ENCODE results near the gene ENAM.

The ENAM gene

GRCh38 chr4:70628444-70628843 lies at the start of gene ENAM:
TSS of gene ENAM (plus strand) at chr4:70628744. CDS start at chr4:70629501, 757 bp downstream.
- DNase-seq: no peak

DNA sequence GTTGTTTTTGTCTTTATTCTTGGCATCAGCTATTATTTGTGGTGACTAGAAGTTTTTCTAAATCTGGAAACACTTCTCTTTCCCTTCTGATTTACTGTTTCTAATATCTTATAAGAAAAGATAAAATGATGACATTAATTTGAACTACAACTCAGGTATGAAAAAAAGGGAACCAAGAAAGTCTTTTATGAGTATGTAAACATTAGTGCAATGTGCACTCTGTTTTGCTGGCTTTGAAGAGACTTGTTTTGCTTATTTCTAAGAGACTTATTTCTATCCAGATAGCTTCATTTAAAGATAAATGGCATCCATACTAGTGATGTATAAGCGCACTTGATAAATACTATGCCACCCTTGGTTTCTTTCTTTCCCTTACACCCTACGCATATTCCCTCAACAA lies 46.6 kb upstream of the ENAM start:
- no peak for DNase-seq

DNA sequence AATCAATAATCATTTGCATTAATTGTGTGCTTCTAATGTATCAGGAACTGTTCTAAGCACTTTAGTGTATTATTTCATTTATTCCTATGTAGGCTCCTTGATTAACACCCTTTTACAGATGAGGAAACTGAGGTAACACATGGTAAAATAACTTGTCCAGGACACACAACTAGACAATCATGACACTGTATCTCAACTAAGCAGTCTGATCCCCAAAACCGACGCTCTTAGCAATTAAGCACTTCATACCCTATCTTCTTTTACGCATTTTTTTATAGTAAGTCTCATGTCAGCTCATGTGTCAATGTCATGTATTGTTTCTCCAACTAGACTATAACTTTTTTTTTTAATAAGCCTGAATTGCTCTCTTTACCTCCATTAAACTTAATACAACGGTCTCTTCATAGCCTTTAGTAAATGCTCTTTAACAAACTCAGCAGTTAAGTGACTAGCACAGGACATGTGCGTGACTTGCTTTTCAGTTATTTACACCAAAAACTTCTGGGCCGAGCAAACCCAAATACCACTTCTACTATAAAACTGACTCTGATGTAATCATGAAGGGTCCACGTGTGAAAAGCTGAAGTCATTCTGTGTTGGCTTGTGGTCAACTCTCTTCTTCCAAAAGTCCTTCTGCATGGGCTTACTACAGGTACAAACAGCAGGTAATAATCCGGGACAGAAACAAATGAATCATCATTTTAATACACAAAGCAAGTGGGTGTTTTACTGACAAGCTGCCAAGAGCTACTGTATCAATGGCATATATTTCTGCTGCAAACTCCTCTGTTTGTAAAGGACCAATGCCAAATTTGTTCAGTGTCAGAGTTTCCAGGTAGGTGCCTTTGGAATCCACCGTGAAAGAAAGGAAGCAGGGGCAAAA lies 44.4 kb upstream of the ENAM start:
- peak; percentile 88 for DNase-seq

DNA sequence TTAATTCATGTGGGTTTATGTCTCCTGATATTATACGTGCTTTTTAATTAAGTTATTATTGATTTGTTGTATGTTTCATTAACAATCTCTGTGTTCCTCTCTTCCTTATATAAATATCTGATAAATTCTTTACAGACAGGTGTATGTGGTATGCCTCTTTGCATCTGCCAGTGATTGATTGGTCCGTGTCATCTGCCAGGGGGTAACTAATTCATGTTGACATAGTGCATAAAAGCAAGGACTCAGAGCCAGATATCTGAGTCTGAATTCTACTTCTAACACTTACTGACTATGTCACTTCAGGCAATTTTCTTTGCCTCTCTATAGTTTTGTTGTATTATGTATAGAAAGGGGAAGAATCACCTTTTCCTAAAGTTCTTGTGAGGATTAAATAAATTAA lies 41.7 kb upstream of the ENAM start:
- peak in 1 of 2 experiments; percentile 9 for DNase-seq

DNA sequence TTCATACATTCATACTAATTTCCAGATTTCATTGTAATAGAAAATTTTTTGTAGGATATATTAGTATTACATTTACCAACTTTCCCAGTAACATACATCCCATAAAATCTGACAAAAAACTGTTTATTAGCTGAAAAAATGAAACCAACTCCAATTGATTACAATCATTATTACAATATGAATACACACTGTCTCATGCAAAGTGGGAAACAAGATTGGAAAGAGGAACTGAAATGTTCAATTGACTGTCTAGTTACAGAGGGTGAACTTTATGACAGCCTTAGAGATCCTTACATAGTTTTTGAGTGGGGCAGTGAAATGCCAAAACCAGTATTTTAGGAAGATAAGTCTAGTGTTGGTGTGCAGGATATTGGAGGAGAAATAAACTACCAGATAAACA lies 38.8 kb upstream of the ENAM start:
- DNase-seq: no peak

DNA sequence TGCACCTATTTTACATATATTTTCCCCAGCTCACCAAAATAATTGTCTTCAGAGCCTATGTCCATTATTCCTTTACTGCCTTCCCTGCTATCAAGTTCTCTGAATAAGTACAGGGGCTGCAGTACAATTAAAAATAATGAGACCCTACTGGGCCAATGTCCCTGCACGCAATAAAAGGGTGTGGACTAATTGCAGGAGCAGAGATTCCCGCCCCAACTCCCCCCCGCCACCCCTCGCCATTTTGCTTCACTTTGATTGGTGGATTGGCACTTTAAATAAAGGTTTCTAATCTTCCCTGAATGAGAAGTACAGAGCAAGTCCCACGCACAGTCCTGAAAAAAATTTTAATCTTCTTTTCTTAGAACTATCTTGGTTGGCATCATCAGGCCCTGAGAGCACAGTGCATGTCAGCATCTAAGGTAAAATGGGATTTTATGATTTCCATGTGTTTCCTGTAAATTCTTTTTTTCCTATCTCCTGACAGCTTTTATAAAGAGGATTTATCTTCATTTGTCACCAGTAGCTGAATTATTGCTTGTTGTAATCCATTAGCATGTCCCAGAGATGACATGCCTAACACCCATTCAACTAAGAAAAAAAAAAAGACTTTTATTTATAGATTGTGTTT lies 36.5 kb upstream of the ENAM start, which contains the start of gene AMBN:
AMBN (plus strand) TSS at position 302 of the 628 bp plus-strand sequence; CDS start at position 405, 103 bp downstream.
- no peak for DNase-seq

GRCh38 chr4:70594196-70594595 lies 34.3 kb upstream of the ENAM start:
- DNase-seq: no peak

GRCh38 chr4:70600305-70600704 lies 28.2 kb upstream of the ENAM start:
- DNase-seq: no peak

- no peak for DNase-seq
These were observed 27.6 kb upstream of the ENAM start for GRCh38 chr4:70600977-70601376.

DNA sequence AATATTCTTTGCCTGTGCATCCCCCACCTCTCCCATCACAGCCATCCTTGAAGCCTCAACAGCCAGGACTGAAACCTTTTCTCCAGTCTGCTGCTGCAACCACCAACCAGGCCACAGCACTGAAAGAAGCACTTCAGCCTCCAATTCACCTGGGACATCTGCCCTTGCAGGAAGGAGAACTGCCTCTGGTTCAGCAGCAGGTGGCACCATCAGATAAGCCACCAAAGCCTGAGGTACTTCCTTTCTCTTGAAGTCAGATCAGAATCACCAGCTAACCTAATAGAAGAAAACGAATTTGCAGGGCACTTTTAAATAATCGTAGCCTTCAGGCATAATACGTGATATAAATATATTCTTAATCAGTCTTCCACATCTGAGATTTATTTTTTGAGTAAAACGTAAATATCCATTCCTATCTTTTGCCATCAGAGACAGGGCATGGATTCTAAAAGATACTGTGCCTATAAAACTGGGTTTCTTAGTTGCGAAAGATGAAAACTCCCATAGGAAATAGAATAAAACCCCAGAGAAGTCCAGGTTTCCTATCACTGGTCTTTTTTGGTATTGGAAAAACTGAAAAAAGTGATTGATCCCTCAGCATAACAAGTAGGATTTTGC lies 27.0 kb upstream of the ENAM start:
- DNase-seq: peak; percentile 77 to 82

GRCh38 chr4:70603856-70604255 lies 24.7 kb upstream of the ENAM start:
- DNase-seq: no peak

- DNase-seq: peak in 1 of 2 experiments; percentile 3
These were observed 22.1 kb upstream of the ENAM start for GRCh38 chr4:70606459-70606858.

DNA sequence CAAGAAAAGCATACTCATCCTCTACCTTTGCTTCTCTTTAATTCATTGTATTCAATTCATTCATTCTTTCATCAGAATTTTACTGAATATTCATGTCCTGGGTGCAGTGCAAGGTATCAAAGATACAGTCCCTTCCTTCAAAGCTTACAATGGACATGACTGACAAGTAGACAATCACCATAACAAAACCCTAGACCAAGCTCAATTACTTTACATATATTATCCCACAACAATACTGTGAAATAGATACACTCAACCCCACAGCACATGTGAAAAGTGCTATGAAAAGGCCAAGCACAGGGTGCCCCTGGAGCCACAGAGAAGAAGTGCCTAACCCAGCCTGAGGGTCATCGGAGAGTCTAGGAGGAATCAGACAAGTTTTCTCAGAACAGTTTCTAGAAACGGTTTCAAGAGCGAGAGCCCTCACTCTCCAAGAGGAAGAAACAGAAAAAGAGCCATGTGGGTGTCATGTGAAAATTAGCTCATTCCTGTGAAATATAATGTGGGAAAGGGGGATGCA lies 21.1 kb upstream of the ENAM start:
- no peak for DNase-seq

DNA sequence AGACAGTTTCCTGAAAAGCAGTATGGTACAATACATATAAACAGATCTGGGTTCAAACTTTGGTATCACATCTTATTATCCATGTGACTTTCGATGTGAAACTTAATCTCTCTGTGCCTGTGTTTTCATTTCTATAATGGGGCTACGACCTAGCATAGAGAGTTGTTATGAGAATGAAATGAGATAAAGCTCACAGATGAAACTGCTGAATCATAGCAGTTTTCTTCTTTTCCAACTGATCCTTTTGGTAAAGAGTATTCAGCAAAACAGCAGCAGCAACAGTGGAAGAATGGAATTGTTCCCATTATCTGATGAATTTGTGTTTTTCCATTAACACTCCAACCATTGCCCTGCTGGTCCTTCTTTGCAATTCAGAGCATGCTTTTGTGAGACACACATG lies 20.2 kb upstream of the ENAM start:
- DNase-seq: no peak

DNA sequence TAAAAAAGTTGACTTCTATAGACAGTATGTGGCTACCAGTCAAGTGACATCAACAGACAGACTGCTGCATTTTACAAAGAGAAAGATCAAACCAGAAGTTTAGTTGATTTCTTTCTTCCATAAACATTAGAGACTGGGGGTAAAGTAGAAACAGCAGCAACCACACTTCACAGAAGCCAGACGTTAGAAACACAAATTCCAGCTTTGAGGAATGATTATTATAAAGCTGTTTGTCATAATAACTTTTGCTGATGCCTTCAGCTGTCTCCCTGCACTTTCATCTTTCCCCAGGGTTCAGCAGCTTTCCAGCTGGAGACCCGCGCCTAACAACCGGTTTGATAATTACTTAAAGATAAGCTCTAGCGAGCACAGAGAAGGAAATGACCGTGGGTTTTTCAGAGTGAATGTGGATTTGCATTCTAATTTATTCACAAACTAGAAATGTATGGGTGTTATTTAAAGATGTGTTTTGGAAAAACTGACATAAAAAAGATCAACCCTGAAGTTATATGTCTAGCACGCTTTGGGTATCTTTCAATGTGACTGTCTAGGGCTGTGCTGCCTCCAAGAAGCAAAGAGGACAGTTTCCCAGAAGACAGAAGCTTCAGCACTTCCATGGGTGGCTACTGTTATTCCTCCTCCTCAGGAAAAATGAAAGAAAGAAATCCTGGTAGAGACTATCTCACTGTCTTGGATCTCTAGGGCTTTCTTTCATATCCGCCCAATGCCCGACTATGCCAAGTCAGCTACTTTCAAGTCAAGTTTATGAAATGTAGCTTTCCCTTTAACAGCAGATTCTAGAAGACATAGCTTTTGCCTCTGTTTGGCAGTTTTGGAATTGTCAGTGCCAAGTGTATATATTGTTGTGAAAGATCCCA lies 15.0 kb upstream of the ENAM start:
- DNase-seq: no peak

DNA sequence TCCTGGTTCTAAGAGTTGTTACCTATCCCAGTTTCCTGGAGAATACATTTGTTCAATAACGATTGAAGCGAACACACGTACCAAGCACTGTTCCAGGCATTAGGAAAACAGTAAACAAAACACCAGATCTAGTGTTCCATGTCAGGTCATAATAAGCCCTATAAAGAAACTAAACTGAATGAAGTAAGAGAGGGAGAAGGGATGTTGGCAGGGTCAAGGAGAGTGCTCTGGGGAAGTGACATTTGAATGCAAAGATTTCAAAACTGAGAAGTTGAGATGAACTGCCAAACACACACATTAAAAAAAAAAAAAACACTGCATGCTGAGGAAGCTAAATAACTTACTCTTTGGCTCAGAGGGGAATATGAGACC lies 14.4 kb upstream of the ENAM start:
- DNase-seq: no peak

GRCh38 chr4:70619288-70619687 lies 9.3 kb upstream of the ENAM start:
- DNase-seq: no peak

DNA sequence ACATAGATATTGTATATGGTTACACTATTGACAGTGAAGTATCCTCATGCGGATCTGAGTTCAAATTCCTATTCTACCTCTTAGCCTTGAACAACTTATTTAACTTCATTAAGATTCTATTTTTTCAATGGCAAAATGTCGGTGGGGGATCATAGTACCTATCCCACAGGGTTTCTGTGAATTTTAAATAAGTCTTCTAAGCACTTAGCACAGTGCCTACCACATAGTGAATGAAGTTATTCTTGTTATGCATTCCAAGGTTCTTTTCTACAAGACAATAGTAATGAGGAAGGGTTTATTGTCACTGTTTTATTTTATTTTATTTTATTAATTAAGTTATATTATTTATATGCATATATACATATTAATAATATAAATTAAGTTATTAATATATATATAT lies 8.8 kb upstream of the ENAM start:
- no peak for DNase-seq

DNA sequence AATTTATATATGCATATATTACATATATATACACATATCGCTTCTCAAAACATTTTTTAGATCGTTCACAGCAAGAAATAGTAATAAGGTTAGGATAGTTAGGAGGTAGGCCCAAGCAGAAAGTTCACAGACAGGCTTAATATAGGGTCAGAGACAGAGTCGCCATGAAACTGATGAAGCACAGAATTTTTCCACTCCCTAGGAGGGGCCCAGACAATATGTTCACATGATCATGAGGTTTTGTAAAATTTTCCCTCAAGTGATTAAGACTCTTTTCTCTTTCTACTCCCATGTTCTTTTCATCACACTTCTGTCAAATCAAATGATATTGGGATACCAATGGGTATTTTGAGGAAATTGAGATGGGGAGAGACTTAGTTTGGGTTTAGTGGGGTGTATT lies 5.2 kb upstream of the ENAM start:
- DNase-seq: no peak

DNA sequence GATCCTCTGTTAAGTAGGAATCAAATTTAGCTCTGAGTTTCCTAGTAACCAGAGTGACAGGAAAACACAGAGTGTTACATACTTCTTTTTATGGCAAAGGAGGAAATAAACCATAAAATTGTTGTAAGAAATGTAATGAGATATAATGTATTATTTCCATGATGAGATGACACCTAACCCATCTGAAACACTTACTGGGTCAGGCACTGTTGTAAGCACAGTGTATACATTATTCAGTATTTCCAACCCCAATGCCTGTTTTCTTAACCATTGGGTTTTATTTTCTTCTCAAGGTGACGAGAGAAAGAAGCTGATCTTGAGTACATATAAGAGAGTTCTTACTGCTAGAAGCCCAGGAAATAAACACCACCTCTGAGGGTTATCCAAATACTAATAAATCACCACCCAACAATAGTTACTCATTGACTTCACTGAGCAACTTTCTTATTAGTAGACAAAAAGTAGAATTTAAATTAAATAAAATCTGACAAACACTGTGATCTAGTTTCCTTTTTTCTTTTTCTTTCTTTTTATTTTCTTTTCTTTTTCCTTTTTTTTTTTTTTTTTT lies 4.2 kb upstream of the ENAM start:
- no peak for DNase-seq

- no peak for DNase-seq
These were observed 924 bp upstream of the ENAM start for GRCh38 chr4:70627620-70628019.

DNA sequence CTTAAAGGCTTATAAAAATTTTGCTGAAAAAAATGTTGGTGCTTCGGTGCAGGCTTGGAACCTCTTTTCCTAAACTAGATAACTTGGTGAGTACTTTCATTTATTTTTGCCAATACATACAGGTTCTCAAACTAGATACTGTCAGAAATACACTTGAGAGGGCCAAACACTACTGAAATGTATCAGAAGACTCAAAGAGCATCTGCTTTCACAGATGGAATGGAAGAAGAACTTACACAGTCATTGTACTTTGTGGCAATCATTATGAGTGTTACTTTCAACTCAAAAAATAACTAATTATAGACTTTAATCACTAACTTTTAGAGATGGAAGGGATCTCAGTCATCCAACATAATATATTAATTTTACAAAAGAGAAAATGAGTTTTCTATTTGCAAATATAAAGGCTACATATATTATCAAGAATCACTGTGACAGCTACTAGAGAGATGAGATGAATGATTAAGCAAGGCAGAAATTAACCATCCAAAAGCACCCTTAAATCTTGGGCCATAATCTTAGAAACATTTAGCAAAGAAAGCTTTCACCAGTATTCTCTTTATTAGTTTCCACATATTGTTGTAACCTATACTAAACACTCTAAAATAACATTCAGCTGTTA lies 1.0 kb downstream of the ENAM start:
- DNase-seq: no peak
